ENCODE data around the gene TMEM161A.

Gene TMEM161A

DNA sequence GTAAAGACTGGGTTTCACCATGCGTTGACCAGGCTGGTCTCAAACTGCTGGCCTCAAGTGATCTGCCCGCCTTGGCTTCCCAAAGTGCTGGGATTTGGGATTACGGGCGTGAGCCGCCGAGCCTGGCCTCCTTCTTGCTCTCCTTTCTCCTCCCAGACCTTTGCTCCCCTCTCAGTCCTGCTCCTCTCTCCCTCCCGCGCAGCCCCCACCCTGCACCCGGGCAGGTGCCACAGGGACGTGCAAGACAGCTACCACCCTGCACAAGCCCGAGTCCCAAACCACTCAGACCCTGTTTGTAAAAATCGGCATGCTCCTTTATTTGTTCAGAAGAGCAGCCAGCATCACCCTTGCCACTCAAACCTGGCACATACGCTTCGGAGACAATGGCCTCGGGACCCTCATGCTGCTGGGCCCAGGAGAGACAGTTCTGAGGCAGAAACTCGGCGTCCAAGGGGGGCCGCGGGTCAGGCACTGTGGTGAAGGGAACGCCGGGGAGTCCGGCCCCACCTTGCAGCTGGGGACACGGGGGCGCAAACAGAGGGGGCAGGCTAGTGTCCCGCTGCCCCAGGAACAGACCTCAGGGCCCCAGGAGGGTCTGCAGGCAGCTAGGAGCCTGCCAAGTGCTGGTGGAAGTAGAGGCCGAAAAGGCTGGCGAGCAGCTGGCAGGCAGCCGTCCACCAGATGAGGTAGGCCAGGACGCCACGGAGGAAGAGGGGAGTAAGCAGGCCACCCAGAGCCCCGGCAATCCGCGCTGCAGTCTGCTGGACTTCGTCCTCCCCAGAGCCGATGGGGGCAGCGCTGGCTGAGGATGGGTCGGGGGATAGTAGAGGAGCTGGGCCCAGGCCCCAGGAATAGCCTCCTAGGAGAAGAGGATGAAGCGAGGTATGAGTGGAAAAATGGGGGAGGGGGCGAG lies 18.7 kb downstream of the TMEM161A start:
- Histone ChIP-seq H4K8ac (ENCODE audit: low read depth, low read length) (no peak overlapping the region), H3K79me1 (ENCODE audit: low read length) (no peaks in the 10 kb centered on the region), H3K27ac (ENCODE audit: low read depth, low read length) (no peak overlapping the region), H2AK5ac (ENCODE audit: low read length) (no peak overlapping the region), H3K9ac (ENCODE audit: low read length) (peak overlapping the region; percentile 29), H4K5ac (ENCODE audit: low read length) (no peak overlapping the region), H3K4me3 (ENCODE audit: low read length) (no peak overlapping the region), H2BK5ac (ENCODE audit: low read length) (no peak overlapping the region), H3K4me2 (ENCODE audit: low read length) (no peak overlapping the region), H2BK120ac (ENCODE audit: low read depth, low read length) (no peak overlapping the region), H3K4me1 (ENCODE audit: control insufficient read depth, low read depth, low read length) (peaks cover 2% of the 10 kb centered on the region), H3K18ac (ENCODE audit: low read length) (no peak overlapping the region), H3K23ac (ENCODE audit: low read length) (no peak overlapping the region), H3K79me2 (ENCODE audit: control insufficient read depth, insufficient read depth, low read length) (no peaks in the 10 kb centered on the region), H3K56ac (ENCODE audit: low read length) (peak overlapping the region; percentile 78), H2BK15ac (replicated peaks; ENCODE audit: low read depth) (no peak overlapping the region), H3K4ac (ENCODE audit: low read depth, low read length) (no peak overlapping the region), H3K27me3 (ENCODE audit: insufficient read depth, low read length, poor library complexity) (no peaks in the 10 kb centered on the region), H3K36me3 (ENCODE audit: control insufficient read depth, insufficient read depth, low read length) (no peaks in the 10 kb centered on the region)
- whole genome bisulfite sequencing (ENCODE audit: extremely low coverage, insufficient coverage, low lambda C conversion rate), result no CpG with 5 or more reads among the region's 39 CpGs
- no peak for DNase-seq

DNA sequence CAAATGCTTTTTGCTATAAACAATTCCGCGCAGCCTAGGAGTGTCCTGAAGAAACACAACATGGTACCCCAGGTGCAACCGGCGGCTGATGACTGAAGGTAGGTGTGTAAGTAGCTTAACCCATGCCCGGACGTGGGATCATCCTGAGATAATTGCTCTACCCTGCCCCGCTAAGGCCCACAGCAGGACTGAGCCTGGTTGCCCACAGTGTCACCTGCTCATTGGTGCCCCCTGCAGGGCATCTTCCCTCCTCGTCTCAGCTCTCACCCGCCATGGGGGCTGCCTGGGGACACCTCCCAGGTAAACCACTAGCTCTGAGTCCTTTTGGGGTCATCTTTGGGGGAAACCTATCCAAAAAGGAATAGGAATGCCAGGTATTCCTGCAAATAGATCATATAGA lies 22.3 kb downstream of the TMEM161A start:
- Histone ChIP-seq H3K9ac (ENCODE audit: low read length) (no peak overlapping the region), H3K4me1 (ENCODE audit: control insufficient read depth, low read depth, low read length) (peaks cover 2% of the 10 kb centered on the region), H3K79me2 (ENCODE audit: control insufficient read depth, insufficient read depth, low read length) (no peaks in the 10 kb centered on the region), H2BK15ac (replicated peaks; ENCODE audit: low read depth) (no peak overlapping the region), H3K4ac (ENCODE audit: low read depth, low read length) (no peak overlapping the region), H2BK5ac (ENCODE audit: low read length) (no peak overlapping the region), H3K4me2 (ENCODE audit: low read length) (no peak overlapping the region), H3K79me1 (ENCODE audit: low read length) (no peaks in the 10 kb centered on the region), H2BK120ac (ENCODE audit: low read depth, low read length) (no peak overlapping the region), H2AK5ac (ENCODE audit: low read length) (no peak overlapping the region), H3K56ac (ENCODE audit: low read length) (no peak overlapping the region), H3K4me3 (ENCODE audit: low read length) (no peak overlapping the region), H4K8ac (ENCODE audit: low read depth, low read length) (no peak overlapping the region), H3K27ac (ENCODE audit: low read depth, low read length) (no peak overlapping the region), H4K5ac (ENCODE audit: low read length) (no peak overlapping the region), H3K36me3 (ENCODE audit: control insufficient read depth, insufficient read depth, low read length) (no peaks in the 10 kb centered on the region), H3K18ac (ENCODE audit: low read length) (no peak overlapping the region), H3K23ac (ENCODE audit: low read length) (no peak overlapping the region), H3K27me3 (ENCODE audit: insufficient read depth, low read length, poor library complexity) (no peaks in the 10 kb centered on the region)
- peak; percentile 75 for DNase-seq
- WGBS (ENCODE audit: extremely low coverage, insufficient coverage, low lambda C conversion rate), result no CpG with 5 or more reads among the region's 9 CpGs

DNA sequence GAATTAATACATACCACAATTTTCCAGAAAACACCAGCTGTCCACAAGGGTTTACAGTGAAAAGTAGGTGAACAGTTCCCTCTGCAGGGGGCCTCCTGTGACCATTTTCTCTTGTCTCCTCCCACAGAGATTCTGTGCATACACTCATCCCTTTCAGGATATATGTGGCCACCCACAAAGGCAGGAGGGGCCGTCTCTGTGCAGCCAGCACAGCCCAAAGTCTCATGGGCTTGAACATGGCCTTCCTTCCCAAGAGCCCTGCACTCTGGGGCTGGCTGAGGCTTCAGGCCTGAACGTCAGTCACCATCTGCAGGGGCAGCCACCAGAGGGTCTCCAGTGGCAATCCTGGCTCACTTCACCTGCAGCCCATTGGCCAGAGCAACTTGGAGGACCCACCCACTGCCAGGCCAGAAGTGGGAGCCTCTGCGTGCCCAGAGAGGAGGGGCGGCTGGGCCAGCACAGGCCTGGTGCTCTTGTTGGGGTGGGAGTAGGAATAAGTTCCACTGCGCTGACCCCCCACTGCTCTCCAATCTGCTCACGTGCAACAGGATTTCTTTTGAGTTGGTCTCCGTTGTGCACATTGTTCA lies 25.1 kb downstream of the TMEM161A start:
- no peaks in the 10 kb centered on the region for H3K36me3 ChIP-seq (ENCODE audit: control insufficient read depth, insufficient read depth, low read length)
- no peak overlapping the region for H3K4me2 ChIP-seq (ENCODE audit: low read length)
- H3K23ac ChIP-seq (ENCODE audit: low read length), result no peak overlapping the region
- no peak overlapping the region for H3K18ac ChIP-seq (ENCODE audit: low read length)
- no peak overlapping the region for H2AK5ac ChIP-seq (ENCODE audit: low read length)
- no peak overlapping the region for H3K56ac ChIP-seq (ENCODE audit: low read length)
- no peak overlapping the region for H2BK5ac ChIP-seq (ENCODE audit: low read length)
- H3K4me1 ChIP-seq (ENCODE audit: control insufficient read depth, low read depth, low read length), result no peaks in the 10 kb centered on the region
- H3K9ac ChIP-seq (ENCODE audit: low read length), result no peak overlapping the region
- no peak overlapping the region for H3K27ac ChIP-seq (ENCODE audit: low read depth, low read length)
- no peak overlapping the region for H3K4me3 ChIP-seq (ENCODE audit: low read length)
- no peaks in the 10 kb centered on the region for H3K79me1 ChIP-seq (ENCODE audit: low read length)
- H3K4ac ChIP-seq (ENCODE audit: low read depth, low read length), result no peak overlapping the region
- H2BK15ac ChIP-seq (replicated peaks; ENCODE audit: low read depth), result no peak overlapping the region
- no peak overlapping the region for H4K8ac ChIP-seq (ENCODE audit: low read depth, low read length)
- WGBS (ENCODE audit: extremely low coverage, insufficient coverage, low lambda C conversion rate), result no CpG with 5 or more reads among the region's 7 CpGs
- no peaks in the 10 kb centered on the region for H3K79me2 ChIP-seq (ENCODE audit: control insufficient read depth, insufficient read depth, low read length)
- no peak overlapping the region for H2BK120ac ChIP-seq (ENCODE audit: low read depth, low read length)
- DNase-seq, result peak; percentile 54
- no peaks in the 10 kb centered on the region for H3K27me3 ChIP-seq (ENCODE audit: insufficient read depth, low read length, poor library complexity)
- no peak overlapping the region for H4K5ac ChIP-seq (ENCODE audit: low read length)

DNA sequence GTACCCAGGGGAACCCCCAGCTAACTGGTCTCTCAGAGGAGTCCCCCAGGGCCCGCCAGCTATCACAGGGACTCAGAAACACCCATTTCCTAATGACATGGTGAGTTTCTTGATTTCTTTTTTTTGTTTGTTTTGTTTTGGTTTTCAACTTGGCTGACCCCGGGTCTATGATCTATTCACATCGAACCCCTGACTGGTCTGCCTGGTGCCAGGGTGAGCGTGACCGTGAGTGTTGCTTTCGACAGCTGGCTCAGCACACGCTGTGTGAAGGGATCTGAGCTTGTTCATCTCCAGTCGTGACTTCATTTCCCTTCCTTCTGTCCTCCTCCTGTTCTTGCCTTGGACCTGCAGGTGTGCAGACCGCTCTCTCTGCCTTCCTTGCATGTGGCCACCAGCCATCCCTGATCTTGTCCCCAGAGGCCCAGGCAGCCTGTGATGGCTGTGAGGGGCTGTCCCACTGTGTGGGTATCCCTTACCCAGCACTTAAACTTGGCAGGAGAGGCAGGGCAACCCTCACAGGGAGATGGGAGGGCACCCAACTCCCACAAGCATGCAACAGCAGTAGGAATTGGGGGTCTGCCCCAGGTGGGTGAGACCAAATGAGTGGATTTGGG lies 26.2 kb downstream of the TMEM161A start:
- Histone ChIP-seq H3K4me2 (ENCODE audit: low read length) (no peak overlapping the region), H3K9ac (ENCODE audit: low read length) (no peak overlapping the region), H3K4me1 (ENCODE audit: control insufficient read depth, low read depth, low read length) (no peaks in the 10 kb centered on the region), H3K79me2 (ENCODE audit: control insufficient read depth, insufficient read depth, low read length) (no peaks in the 10 kb centered on the region), H4K5ac (ENCODE audit: low read length) (no peak overlapping the region), H3K36me3 (ENCODE audit: control insufficient read depth, insufficient read depth, low read length) (no peaks in the 10 kb centered on the region), H3K56ac (ENCODE audit: low read length) (no peak overlapping the region), H2BK120ac (ENCODE audit: low read depth, low read length) (no peak overlapping the region), H3K4ac (ENCODE audit: low read depth, low read length) (no peak overlapping the region), H2AK5ac (ENCODE audit: low read length) (no peak overlapping the region), H3K4me3 (ENCODE audit: low read length) (no peak overlapping the region), H3K27ac (ENCODE audit: low read depth, low read length) (no peak overlapping the region), H4K8ac (ENCODE audit: low read depth, low read length) (no peak overlapping the region), H2BK5ac (ENCODE audit: low read length) (no peak overlapping the region), H3K18ac (ENCODE audit: low read length) (no peak overlapping the region), H2BK15ac (replicated peaks; ENCODE audit: low read depth) (no peak overlapping the region), H3K79me1 (ENCODE audit: low read length) (no peaks in the 10 kb centered on the region), H3K23ac (ENCODE audit: low read length) (no peak overlapping the region), H3K27me3 (ENCODE audit: insufficient read depth, low read length, poor library complexity) (no peaks in the 10 kb centered on the region)
- DNase-seq, result no peak
- no CpG with 5 or more reads among the region's 9 CpGs for WGBS (ENCODE audit: extremely low coverage, insufficient coverage, low lambda C conversion rate)

DNA sequence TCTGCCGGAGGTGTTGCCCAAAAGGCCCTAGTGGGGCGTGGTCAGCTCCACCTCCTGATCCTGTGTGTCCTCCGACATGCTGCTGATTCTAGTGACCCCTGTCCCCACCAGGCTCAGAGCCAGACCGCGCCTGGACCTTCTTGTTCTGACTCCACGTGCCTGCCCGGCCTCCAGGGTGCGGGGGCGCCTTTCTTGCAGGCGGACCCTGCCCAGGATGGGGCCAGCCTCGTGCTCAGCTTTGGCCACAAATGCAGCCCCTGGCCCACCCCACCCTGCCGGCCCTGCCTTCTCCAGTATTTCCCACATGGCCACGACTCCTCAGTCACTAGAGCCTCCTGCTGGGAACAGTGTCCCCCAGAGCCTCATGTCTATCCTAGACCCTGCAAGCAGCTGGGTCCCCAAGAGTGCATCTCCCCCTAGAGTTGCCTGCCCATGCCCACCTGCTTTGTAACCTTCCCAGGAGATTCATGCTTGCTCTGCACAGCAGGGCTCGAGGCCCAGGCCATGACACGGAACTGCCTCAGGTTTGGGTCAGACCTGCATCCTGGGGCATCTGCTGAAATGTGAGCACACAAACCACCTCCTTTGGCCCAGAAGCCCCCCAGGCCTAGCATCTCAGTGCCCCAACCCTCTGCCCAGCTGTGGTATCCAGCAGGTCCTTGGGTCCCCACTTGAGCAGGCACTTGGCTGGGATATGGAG lies 27.0 kb downstream of the TMEM161A start:
- no peak overlapping the region for H3K23ac ChIP-seq (ENCODE audit: low read length)
- H2BK120ac ChIP-seq (ENCODE audit: low read depth, low read length), result no peak overlapping the region
- H2BK5ac ChIP-seq (ENCODE audit: low read length), result no peak overlapping the region
- no peak overlapping the region for H2AK5ac ChIP-seq (ENCODE audit: low read length)
- H3K79me2 ChIP-seq (ENCODE audit: control insufficient read depth, insufficient read depth, low read length), result no peaks in the 10 kb centered on the region
- H3K27me3 ChIP-seq (ENCODE audit: insufficient read depth, low read length, poor library complexity), result no peaks in the 10 kb centered on the region
- no peak overlapping the region for H2BK15ac ChIP-seq (replicated peaks; ENCODE audit: low read depth)
- DNase-seq, result no peak
- no peak overlapping the region for H3K56ac ChIP-seq (ENCODE audit: low read length)
- H3K36me3 ChIP-seq (ENCODE audit: control insufficient read depth, insufficient read depth, low read length), result no peaks in the 10 kb centered on the region
- H4K8ac ChIP-seq (ENCODE audit: low read depth, low read length), result no peak overlapping the region
- no CpG with 5 or more reads among the region's 15 CpGs for whole genome bisulfite sequencing (ENCODE audit: extremely low coverage, insufficient coverage, low lambda C conversion rate)
- no peak overlapping the region for H3K4ac ChIP-seq (ENCODE audit: low read depth, low read length)
- H3K9ac ChIP-seq (ENCODE audit: low read length), result no peak overlapping the region
- H3K27ac ChIP-seq (ENCODE audit: low read depth, low read length), result no peak overlapping the region
- no peak overlapping the region for H4K5ac ChIP-seq (ENCODE audit: low read length)
- no peak overlapping the region for H3K4me2 ChIP-seq (ENCODE audit: low read length)
- no peaks in the 10 kb centered on the region for H3K4me1 ChIP-seq (ENCODE audit: control insufficient read depth, low read depth, low read length)
- H3K18ac ChIP-seq (ENCODE audit: low read length), result no peak overlapping the region
- no peak overlapping the region for H3K4me3 ChIP-seq (ENCODE audit: low read length)
- no peaks in the 10 kb centered on the region for H3K79me1 ChIP-seq (ENCODE audit: low read length)

All from mesendoderm (in vitro differentiated cells).